ENCODE results near the gene MCM6.

The MCM6 gene

DNA sequence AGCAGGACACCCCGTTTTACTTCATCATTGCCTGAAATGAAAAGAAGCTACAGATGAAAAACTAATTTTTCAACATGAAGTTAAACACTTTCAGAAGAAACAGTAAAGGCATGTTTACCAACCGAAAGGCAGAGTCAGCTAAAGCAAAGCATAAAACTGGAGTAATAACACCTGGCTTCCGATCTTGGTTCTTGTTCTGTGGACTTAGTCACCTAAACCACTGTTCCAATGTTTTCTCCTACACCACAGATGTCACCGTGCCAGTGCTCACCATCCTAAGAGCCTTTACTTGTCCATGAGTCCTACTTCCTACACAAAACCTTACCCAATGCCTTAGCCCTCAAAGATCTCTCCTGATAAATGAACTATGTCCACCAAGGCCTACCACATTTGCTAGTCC is 13.5 kb downstream of the MCM6 start:
- no peak for DNase-seq

DNA sequence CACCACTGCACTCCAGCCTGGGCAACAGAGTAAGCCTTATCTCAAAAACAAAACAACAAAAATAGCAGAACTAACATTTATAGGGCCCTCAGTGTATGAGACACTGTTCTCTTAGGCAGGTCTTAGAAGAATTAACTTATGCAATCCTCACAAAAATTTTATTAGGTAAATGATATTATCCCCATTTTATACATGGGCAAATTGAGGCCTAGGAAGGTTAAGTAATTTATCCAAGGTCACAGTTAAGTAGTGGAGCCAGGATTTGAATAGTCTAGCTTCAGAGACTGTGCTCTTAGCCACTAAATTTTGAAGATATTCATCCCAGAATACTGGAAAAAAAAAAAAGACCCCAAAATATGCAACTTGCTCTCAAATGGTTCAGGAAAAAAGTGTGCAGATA is 22.8 kb downstream of the MCM6 start:
- no peak for DNase-seq

DNA sequence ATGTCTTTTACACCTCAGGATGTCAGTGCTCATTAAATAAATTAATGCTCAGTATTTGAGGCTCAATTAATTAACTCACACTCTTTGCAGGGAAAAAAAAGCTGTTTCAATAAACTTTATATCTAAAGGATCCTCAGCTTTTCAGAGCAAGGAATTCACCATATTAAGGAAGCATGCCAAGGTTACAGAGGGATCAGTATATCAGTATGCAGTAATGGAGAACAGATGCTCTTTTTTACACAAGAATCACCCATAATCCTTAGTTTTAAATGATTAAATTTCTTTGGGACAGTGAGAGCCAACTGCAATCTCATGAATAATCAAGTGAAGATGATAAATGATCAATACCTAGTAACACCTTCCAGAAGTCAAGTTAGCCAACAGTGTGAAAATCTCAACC is 24.4 kb downstream of the MCM6 start:
- DNase-seq = no peak

DNA sequence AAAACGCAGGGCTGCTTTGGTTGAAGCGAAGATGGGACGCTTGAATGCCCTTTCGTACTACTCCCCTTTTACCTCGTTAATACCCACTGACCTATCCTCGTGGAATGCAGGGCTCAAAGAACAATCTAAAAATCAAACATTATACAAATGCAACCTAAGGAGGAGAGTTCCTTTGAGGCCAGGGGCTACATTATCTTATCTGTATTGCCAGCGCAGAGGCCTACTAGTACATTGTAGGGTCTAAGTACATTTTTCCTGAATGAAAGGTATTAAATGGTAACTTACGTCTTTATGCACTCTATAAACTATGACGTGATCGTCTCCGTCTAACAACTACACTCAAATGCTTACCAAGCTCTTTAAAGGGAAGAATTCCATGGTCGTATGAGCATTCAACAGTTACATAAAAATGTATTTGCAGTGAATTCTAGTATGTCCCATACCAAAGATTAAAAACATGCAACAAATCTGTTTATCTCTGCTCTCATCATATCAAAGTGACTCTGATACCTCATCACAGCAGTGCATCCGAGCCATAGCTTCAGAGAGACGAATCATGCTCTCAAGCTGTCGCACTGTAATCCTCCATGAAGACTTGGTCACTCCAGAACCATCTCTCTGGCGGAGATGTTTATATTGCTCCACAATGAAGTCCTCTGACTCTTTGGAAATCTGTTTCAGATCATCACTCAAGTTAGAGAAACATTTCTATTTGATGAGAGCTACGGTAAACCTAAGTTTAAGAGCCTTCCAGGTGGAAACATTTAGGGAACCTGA is 25.2 kb downstream of the MCM6 start:
- no peak for DNase-seq

DNA sequence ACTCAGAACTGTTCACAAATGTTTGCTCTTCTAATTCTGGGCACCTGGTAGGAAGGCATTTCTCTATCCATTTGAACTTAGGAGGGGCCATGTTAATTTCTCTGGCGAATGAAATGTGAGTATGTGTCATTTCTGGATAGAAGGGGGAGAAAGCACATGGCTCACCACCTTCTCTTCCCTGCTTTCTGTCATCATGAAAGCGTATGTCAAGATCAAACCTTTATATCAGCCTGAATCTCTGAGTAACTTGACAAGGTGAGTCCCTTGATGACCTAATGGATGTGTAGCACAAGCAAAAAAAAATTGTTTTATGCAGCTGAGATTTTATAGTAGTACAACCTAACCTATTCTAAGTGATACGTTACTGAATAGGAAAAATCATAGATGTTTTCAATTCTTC is 27.2 kb downstream of the MCM6 start:
- no peak for DNase-seq

DNA sequence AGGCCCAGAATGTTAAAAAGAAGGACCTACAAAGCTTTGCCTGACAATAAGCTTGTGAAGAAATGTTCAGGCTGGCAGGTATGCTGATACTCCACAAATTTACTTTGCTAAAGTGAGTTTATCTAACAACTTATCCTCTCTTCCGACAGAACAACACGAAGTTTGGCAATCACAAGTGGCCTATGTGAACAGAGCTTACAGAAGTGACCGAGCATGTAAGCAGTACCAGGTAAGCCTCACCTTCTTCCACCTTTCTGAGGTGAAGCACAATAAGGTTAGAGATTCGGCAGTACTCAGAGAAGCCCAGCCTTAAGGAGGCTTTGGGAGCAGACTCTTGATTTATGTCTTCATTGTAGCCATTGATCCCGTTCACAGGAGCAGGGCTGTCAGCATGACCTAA is 30.2 kb downstream of the MCM6 start:
- no peak for DNase-seq

DNA sequence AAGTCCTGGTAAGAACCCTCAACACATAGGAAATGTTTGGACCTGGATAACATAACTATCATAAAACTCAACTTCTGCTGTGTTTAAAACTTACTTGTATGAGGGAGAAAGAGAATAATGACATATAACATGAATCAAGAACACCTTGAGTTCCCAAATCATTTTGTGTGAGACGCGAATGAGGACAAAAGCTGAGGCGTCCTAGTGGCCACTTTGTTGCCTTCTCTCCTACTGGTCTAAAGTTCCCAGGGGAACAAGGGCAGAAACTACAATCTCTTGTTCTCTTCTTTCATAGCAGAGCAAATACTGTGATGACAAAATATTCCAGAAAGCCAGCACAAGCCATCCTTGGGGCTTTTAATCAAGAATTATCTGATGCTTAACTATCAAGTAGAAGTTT is 31.0 kb downstream of the MCM6 start:
- DNase-seq = no peak

DNA sequence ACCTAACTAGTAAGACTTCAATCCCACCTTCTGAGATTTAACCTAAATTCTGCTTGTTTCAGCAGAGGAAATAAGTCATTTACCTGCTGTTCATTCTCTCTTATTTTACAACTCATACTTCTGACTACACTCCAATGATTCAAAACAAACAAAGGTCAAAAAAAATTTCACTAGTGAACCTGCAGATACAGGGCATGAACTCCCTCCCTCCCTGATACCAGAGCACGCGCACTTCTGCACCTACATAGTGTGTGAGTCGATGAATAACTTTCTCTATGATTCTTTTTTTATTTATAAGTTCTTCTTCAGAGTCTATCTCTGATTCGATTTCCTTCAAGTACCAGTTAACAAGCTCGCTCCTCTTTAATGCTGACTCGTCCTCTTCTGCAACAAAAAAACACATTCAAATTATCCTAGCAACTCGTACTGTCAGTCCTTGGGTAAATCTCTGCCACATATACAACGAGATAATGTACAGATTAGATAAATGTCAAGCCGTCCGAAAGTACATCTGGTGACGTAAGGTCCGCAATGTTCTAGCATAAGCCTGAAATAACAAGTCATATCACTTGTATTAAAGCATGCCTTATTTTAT is 31.8 kb downstream of the MCM6 start:
- no peak for DNase-seq

DNA sequence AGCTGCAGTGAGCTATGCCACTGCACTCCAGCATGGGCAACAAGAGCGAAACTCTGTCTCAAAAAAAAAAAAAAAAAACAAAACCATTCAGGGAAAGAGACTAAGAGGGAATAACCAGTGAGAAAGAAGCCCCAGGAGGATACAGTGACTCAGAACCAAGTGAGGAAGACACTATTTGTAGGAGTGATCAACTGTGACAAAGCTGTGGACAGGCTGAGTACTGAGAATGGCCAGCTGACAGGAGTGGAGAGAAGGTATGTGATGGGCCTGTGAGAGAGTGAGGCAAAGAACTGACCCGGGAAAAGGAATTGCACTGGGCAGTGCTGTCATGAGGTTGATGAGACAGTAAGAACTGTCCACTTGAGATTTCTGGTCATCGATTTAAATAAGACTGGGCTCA is 32.6 kb downstream of the MCM6 start:
- no peak for DNase-seq

DNA sequence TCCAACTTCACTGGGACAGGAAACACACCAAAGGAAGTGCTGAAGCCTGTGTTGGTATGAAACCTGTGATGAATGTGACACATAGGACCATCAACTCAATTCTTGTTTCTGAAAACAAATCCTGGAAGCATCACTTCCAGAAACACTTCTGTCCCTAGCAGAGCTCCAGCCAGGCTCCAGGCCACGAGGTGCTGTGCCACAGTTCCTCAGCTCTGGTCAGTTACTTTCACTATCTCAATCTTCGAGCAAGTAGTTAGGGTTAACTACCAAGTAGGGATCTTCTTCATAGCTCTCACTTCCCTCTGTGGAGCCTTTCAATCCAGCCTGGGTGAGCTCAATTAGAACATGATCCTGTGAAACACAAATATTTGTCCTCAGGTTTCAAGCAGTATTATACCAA is 35.6 kb downstream of the MCM6 start:
- DNase-seq = no peak

DNA sequence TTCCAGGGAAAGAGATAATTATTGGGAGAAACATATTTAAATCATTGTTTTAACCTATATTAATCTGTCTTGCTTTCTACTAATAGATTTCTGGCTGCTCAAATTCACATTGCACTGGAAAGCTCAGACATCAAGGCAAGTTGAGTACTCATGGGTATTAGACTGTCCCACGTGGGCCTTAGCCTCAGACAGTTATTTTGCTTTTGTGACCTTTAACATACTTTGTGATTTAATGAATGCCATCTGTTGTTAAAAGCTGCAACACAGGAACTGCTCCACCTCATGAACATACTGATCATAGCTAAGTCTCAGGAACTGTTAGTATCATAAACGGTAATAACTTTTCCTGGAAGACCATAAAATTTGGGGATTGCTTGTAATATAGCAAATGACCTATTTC is 36.5 kb downstream of the MCM6 start:
- DNase-seq = no peak

DNA sequence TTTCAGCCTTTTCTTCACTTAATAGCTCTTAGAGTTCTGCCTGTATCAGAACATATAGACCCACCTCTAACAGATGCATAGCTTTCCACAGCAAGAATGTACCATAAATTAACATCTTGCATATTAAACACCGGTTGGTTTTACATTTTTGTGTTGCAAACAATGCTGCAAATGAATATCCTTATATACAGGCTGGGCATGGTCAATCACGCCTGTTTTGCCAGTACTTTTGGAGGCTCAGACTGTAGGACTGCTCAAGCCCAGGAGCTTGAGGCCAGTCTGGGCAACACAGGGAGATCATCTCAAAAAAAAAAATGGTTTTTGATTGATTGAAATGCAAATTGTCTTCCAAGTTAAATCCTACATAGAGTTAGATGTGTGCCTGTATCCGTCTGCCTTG is 37.7 kb downstream of the MCM6 start:
- DNase-seq = no peak

DNA sequence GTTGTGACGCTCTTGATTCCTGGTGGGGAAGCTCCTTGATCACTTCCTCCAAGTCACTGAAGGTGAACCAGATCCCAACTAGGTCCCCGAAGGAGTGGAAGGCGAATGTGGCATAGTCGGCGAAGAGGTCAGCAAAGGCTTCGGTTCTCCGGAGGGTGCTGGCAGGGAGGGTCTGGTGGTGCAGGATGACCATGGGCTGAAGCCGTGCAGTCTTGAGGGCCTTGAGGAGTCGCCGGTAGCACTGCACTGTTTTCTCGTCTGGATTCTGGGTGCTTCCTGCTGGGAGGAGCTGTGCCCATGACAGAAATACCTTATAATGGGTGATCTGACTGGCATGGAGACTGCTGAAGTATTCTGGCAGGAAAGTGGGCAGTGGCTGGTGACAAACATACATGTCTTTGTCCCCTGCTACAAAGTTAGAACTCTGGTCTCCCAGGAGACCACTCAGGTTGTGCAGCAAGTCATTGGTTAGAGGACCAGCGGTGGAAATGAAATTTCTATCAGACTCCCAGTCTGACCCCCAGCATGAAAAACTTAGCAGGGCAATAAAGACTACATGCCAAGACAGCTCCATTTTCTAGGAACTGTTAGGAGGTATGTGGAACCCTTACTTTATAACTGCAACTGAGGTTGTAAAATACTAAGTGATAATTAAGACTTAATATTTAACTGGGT is 39.5 kb downstream of the MCM6 start, which contains the start of gene LCT:
LCT (minus strand) TSS at position 589 of the 675 bp plus-strand sequence; CDS start at position 574, 15 bp downstream.
- DNase-seq = no peak

DNA sequence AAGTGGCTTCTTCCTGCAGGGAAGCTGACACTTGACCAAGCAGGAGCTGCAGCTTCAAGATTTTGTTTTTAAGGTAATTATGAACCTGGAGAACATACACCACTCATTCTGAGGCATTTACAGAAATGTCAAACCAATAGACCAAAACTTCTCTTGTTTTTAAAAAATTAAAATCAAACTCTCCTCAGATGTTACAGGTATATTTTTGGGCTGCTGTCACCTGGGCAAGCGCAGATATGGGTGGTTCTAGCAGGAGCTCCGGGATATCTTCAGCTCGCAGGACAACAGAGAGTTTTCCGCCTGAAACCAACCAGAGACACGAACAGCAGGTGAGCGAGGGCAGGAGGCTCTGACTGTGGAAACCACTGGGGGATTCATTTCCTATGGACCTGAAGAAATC is 43.4 kb downstream of the MCM6 start:
- no peak for DNase-seq

DNA sequence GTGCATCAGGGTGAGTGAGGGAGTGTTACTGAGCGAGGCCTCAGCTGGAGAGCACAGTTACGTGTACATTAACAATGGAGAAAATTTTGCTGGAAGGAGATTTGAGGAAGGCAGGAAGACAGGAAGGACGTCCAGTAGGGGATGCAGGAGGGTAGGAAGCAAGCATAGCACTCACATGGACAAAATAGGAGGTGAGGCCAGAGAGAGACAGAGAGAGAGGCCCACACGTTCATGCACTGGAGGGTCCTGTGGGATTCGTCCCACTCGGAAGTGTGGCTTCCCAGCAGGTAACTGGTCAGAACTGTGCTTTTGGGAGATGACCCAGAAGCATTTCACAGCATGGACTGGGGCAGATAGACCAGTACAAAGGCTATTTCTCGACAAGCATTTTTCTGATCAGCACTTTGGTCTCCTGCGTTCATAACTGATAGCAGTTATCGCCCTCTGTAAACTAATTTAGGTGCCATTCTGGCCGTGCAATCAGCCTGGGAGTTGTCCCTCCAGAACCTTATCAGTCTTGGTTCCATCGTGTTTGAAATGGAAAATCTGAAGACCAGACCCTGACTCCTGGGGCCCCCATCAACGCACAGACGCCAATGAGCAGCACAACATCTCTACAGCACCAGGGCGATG is 44.9 kb downstream of the MCM6 start:
- DNase-seq = no peak

DNA sequence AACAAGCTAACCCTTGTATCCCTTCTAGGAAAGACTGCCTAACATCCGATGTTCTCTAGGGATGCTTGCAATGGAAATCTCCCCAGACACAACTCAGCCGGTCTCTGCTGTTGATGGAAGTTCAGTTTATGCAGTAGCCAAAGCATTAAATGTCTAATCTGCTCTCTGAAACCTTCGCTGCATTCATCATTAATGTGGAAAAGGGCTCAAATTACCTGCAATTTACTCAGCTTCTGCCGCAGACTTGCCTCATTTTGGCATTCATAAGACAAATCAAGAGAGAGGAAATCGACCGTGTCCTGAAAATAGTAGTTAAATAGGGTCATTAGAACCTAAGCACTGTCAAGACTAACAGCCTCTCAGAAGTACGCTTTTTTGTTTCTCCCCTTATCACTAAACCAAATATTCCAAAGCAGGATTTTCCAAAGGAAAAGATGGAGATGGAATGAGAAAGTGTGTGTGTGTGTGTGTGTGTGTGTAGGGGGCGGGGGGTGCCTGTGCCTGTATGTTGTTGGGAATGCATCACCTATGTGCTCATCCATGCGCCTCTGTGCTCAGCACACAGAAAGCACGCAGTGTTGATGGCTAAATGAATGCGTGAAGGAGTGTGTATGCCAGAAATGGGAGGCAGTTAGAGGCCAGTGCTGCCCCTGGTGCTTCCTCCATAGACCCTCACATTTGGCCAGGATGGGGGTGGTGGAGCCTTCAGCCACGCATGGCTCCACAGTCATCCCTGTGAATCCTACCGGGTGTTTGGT is 46.7 kb downstream of the MCM6 start:
- no peak for DNase-seq

DNA sequence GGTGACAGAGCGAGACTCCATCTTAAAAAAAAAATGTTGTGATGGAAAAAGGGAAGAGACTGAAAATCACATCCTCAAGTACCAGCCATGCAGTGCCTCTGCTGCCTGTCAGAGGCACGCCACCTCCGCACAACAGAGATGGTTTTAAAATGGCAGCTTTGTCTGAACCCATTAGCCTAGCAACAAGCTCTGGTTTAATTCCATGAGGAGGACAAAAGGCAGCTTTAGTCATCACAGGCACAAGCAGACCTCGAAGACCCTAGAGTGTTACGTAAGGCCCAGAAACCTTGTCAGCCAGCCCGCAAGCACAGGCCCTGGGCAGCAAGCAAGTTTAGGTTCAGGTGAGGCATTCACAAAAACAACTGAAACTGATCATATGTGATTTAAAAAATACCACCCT is 49.7 kb downstream of the MCM6 start:
- no peak for DNase-seq

DNA sequence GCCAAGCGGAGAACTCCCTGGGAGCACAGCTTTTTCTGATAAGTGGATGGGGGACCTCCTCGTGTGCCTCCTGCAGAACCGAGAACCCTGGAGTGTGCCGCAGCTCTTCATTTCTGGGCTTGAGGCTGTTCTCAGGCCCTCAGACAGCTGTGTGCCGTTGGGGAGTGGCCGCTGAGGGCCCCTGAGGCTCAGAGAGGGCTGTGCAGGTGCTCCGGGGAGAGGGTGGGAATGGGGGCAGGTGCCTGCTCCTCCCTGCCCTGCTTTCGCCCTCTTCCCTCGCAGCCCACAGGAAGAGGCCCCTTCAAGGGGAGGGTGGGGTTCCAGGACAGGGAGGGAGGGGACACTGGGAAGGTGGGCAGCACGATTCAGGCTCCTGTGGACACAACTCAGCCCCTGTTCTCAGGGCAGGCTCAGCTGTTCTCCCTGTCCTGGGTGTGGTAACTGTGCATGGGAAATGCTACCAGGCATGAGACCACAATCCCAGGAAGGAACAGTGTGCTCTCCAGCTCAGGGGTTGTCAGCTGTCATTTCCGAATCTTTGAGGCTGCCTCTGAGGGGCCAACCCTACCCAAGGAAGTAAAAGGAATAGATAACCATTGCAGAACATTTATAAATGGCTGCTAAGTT is 50.6 kb downstream of the MCM6 start:
- DNase-seq = no peak

DNA sequence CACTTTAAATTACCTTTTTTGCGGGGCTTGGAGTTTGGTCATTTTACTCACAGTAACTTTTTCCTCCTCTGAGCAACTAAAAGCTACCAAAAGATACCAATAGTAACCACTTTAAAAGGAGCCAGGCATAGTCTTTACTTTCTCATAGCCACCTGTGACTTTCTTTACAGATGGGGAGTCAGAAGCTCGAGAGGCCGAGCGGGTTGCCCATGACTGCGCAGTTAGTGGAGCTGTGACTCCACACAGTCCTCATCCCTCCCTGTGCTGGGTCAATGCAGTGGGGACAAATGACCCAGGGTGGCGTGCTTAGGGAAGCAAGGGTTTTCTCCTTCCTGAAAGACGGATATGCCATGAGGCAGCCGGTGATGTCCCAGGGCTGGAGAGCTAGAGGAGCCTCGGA is 51.1 kb downstream of the MCM6 start:
- no peak for DNase-seq

DNA sequence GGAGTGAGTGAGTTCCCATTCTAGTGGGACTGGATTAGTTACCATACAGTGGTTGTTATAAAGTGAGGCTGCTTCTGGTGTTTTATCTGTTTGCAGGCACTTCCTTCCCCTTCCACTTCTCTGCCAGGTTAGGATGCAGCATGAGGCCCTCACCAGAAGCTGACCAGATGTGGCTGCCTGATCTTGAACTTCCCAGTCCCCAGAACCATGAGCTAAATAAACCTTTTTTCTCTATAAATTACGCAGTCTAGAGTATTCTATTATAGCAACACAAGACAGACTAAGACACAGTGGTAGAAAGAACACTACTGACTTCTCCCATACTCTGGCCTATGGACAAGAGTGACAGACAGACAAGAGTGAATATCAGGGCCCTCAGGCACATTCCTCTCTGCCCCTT is 53.4 kb downstream of the MCM6 start:
- DNase-seq = no peak

DNA sequence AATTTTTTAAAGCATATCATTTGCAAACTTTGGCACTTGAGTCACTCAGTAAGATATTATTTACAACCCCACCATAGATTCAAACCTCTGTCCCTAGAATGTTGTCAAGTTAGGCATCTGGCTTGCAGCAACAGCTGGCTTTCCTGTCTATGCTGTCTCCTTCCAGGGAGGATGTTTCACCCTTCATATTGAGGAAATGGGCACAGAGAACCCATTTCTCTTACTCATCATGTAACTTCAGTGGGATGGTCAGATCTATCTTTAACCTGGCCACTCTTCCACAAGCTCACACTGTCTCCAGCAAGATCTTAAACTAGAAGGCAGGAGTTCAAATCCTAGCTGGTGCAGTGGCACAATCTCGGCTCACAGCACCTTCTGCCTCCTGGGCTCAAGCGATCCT is 55.1 kb downstream of the MCM6 start:
- DNase-seq = no peak

DNA sequence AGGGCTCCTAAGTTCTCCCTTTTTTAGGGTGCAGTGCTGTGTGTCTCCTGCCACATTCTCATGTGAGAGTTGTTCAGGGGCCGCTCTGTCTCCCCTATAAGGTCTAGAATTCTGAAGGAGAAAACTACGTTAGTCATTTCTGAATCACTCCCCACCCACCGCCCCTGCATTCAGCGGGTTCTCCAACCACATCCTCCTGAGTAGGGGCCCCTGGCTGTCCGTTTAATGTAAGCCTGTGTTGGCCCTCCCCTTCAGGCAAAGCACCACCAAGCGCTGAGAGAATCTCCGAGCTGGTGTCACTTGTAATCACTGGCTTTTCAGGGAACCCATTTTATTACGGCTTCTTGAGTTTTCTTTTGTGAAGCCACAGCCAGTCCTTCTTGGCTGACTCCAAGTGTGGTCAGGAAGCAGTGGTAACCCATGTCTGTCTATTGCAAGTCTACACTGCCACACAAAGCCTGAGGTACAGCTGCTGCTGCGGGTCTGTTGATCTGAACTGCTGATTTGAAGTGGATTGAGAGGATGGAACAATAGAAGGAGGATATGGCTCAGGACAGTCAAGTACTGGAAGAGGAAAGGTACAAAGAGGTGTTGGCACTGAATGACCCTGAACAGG is 56.1 kb downstream of the MCM6 start:
- DNase-seq = no peak

Measured in right forelimb (tissue), 1 donor.